Subcutaneous adipose tissue (tissue), 4 donors: ENCODE results near the gene SLC36A3. TPM values are rescaled to one million over a fixed set of nuclear protein-coding genes. Genes with fewer than 3 reads are reported as not detected.

Experiments used
- total RNA-seq, 4 donors: library from RNA; depleted of rRNA; stranded (reverse); fragments of >200 nt; gene quantifications; one replicate each; pipeline ENCODE4 v1.1.0, GENCODE V29; 2016
- TF ChIP-seq, protein P1 (sequence below): fragments of 450-650 bp; IDR thresholded peaks from one replicate; pipeline ENCODE4 v1.5.1; 2016; ENCODE audit warnings: low read depth, mild to moderate bottlenecking, control low read depth, antibody characterized with exemption, moderate library complexity

The SLC36A3 gene
- total RNA-seq, 4 donors from 2014 or later = not detected

DNA sequence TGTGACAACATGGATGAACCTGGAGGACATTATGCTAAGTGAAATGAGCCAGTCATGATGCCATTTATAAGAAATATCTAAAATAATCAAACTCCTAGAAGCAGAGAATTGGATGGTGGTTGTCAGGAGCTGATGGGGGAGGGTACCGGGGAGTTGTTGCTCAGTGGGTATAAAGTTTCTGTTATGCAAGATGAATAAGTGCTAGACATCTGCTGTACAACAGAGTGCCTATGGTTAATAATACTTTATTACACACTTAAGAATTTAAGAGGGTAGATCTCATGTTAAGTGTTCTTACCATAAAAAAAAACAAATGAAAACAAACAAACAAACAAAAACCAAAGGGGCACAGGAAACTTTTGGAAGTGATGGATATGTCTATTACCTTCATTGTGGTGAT, 66.7 kb downstream of the SLC36A3 start:
- TF ChIP-seq, protein P1, sequence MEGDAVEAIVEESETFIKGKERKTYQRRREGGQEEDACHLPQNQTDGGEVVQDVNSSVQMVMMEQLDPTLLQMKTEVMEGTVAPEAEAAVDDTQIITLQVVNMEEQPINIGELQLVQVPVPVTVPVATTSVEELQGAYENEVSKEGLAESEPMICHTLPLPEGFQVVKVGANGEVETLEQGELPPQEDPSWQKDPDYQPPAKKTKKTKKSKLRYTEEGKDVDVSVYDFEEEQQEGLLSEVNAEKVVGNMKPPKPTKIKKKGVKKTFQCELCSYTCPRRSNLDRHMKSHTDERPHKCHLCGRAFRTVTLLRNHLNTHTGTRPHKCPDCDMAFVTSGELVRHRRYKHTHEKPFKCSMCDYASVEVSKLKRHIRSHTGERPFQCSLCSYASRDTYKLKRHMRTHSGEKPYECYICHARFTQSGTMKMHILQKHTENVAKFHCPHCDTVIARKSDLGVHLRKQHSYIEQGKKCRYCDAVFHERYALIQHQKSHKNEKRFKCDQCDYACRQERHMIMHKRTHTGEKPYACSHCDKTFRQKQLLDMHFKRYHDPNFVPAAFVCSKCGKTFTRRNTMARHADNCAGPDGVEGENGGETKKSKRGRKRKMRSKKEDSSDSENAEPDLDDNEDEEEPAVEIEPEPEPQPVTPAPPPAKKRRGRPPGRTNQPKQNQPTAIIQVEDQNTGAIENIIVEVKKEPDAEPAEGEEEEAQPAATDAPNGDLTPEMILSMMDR = no peak

DNA sequence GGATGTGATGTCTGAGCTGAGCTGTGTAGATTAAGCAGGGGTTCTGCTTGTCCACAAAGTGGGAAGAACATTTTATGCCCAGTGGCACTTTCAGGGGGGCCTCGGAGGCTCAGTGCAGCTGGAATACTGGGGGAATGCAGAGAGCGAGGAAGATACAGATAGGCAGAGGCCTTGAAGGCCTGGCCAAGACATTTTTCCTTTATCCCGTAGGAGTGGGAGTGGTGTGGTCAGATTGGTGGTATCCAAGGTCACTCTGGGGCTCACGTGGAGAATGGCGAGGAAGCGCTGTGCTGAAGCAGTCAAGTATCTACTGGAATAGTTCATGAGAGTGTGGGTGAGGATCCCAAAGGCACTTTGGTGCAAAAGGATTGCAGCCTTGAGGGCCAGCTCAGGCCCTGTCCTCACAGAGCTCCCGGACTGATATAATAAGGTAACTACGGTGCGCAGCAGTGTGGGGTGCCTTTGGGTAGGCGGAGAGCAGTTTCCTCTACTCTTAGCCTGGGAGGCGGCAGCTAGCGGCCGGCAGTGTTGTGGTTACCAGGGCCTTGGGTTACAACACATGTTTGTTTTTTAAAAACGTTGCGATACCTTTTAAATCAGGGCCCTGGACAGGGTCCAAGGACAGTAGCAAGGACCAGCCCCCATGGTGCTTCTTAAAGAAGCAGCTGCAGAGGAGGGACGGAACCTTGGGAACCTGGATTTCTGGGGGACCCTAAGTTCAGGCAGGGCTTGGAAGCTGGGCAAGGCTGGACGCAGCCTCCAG, 68.9 kb downstream of the SLC36A3 start:
- TF ChIP-seq, protein P1 = no peak

DNA sequence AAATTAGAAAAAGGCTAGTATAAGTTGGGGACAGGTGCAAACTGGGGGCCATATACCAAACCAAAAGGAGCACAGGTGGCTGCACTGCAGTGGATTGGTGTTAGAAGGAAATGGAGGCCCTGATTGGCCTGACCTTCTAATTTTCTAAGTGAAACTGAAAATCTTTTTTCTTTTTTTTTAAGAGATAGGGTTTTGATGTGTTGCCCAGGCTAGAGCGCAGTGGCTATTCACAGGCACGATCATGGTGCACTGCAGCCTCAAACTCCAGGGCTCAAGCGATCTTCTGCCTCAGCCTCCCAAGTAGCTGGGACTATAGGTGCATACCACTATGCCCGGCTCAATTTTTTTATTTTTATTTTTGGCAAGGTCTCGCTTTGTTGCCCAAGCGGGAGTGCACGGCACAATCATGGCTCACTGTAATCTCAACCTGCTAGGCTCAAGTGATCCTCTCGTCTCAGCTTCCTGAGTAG, 69.9 kb downstream of the SLC36A3 start:
- TF ChIP-seq, protein P1 = no peak

DNA sequence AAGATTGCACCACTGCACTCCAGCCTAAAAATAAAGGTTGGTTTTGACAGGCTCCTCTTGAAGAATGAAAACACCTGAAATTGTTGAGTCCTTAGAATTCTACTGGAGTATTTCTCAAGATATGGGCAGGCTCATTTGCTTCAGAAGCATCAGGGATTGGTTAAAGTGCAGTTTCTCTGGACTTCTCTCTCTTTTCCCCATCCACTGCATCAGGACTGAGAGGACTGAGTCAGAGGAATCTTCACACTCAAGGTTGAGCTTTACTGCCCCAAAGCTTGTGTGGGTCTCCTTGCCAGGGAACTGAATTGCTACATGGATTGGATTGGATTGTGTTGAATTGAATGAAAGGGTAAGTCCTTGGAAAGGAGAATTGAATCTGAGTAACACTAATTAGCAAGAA, 72.2 kb downstream of the SLC36A3 start:
- TF ChIP-seq, protein P1 = no peak

DNA sequence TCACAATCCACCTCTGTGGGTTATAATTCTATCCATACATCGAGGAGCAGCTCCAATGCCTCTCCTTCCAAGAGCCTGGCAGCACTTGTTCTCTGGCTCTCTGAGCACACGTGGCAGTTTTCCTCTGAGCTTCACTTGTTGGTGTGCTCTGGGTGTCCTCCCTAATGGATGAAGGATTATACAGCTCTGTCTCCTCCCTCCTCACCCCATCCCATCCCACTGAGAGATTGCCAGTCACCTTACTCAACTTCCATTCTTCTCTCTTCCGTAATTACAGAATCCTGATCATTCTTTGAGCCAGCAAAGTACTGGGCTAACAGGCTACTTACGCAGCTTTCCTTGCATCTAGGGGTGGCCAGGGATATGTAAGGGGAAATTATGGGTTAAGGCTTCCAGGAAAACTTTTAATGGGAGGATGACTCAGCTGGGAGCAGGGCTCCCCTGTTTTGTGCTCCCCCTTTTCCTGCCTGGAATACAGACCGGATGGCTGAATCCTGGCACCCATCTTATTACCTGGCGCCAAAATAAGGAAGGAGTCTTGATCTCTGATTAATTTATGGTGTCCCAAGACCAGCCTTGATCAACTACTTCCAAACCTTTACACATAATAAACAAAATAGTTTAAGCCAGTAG, 73.4 kb downstream of the SLC36A3 start:
- TF ChIP-seq, protein P1 = no peak

DNA sequence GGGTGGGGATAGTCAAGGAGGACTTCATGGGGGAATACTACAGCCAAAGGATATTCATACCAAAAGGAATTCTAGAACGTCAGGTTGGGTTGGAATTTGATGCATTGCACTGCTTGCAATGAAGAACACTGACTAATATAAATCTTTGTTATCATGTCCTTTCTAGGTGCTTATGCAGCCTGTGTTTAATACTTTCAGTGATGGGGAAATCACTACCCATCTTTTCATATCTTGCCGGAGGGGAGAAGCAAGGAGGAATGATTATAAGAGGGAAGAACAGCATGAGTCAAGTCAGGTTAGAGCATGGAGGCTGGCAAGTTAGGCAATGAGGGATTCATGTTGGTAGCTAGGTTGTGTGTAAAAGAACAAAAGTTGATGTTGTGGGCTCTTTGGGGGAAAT, 74.6 kb downstream of the SLC36A3 start:
- TF ChIP-seq, protein P1 = no peak

DNA sequence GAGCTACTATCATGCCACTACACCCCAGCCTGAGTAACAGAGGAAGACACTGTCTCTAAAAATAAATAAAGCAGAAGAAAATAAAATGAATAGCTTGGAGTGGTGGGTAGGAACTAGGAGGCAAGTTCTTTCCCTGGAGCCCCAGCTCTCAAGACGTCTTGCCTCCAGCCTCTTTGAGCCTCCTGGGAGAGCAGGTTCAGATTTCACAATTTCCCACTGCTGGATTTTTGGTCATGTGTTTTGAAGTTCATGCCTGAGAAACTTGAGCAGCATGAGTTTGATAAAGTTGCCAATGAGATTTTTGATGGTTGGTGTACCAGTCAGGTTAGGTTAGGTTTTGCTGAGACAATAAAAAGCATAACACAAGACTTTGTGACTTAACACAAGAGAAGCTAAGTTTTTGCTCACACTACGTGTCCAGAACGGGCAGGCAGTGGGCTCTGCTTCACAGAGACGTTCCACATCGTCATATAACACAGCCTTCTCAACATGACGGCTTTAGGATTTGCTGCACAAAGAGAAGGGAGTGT, 75.6 kb downstream of the SLC36A3 start:
- TF ChIP-seq, protein P1 = no peak

Other genes starting within 250 kb of the SLC36A3 start
- gene TNIP1, start 222.7 kb downstream of the SLC36A3 start, total RNA-seq = 100 to 1,000 TPM in 3 of 4 donors, 10 to 100 TPM in 1; 97.1 to 376 (median 190) TPM
- 100 to 1,000 TPM; 267 to 470 (median 382) TPM for gene ANXA6, start 146.0 kb downstream of the SLC36A3 start, total RNA-seq
- gene CCDC69, start 79.7 kb downstream of the SLC36A3 start, total RNA-seq = 100 to 1,000 TPM; 189 to 307 (median 243) TPM
- 100 to 1,000 TPM in 1 of 4 donors, 10 to 100 TPM in 3; 22.6 to 159 (median 34.0) TPM for gene GM2A, start 50.6 kb downstream of the SLC36A3 start, total RNA-seq
- under 1 TPM in 2 of 4 donors, not detected in 2; 0.19 to 0.85 TPM for gene SLC36A2, start 43.8 kb upstream of the SLC36A3 start, total RNA-seq
- 10 to 100 TPM; 10.9 to 22.7 (median 17.1) TPM for gene SLC36A1, start 143.8 kb upstream of the SLC36A3 start, total RNA-seq